Tibial artery (tissue), 4 donors: ENCODE results near the gene GAS7.

ENCODE experiments used
- DNase-seq, 2 donors: peaks; one replicate each; pipeline ENCODE4 v3.0.0-alpha.2; 2019
- H3K27ac ChIP-seq, 2 donors: fragments of 200-600 bp; sonication (generic) in 1 of 2; 1 replicate in 1 of 2; 2 replicates in 1 of 2; pipeline ENCODE4 v1.5.1; 2018 to 2019; ENCODE audit warnings: mild to moderate bottlenecking in 1 of 2
- H3K27me3 ChIP-seq, 2 donors: fragments of 200-600 bp; sonication (generic) in 1 of 2; one replicate each; pipeline versions ENCODE4 v1.5.1 to v1.6.0; 2016 to 2019
- H3K36me3 ChIP-seq, 3 donors: fragments of 200-600 bp; sonication (generic) in 2 of 3; one replicate each; pipeline ENCODE4 v1.5.1; 2016 to 2019; ENCODE audit warnings: mild to moderate bottlenecking in 2 of 3
- H3K4me1 ChIP-seq, 4 donors: fragments of 200-600 bp; sonication (generic) in 2 of 4; 1 replicate in 3 of 4; 2 replicates in 1 of 4; pipeline ENCODE4 v1.5.1; 2016 to 2019
- H3K4me3 ChIP-seq, 2 donors: fragments of 200-600 bp; sonication (generic) in 1 of 2; 1 replicate in 1 of 2; 2 replicates in 1 of 2; pipeline ENCODE4 v1.5.1; 2018 to 2019; ENCODE audit warnings: mild to moderate bottlenecking in 2 of 2
- H3K9me3 ChIP-seq, 3 donors: fragments of 200-600 bp; sonication (generic) in 1 of 3; one replicate each; pipeline ENCODE4 v1.5.1; 2016 to 2019
- intact Hi-C: fragments of 100-400 bp; cut with DNase I; formaldehyde crosslinking; loops from one replicate; pipeline ENCODE4 v1.15.0; 2023; ENCODE audit warnings: low total_unique reads
- TF ChIP-seq, protein P1 (sequence below), 2 experiments: fragments of 200-600 bp in 1 of 2; fragments of 450-650 bp in 1 of 2; IDR thresholded peaks; one replicate each; pipeline ENCODE4 v1.5.1; 2017 to 2019; ENCODE audit warnings: antibody characterized with exemption in 2 of 2, mild to moderate bottlenecking in 1 of 2, moderate library complexity in 1 of 2

The GAS7 gene

DNA sequence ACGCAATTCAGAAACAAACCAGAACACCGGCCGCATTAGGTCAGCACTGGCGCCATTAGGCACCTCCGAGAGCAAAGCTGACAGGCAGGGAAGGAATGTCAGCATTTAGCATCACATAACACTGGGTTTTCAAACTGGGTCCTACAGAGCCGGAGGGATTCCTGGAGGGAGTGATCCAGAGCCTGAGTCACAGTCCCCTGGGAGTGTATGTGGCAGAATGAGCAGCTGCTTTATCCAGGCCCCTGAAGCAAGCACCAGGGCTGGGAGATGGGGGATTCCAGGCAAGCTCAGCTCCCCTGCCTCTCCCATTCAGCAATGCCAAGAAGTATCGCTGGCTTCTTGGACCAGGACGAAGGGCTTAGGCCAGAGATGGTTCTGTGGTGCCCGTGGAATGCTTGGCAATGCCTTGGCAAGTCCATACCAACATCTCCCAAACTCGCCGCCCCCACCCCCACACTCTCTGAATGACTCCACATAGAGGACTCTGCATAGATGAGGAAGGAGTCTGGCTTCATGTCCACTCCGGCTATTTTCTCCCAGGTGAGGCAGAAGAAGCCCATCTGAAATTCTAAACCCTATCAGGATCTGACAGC, 20.4 kb downstream of the GAS7 start:
- Histone ChIP-seq H3K4me1 (peaks cover 0 to 7% (median 0%) of the 10 kb centered on the region in 4 donors), H3K27ac (no peak overlapping the region)
- DNase-seq = no peak

DNA sequence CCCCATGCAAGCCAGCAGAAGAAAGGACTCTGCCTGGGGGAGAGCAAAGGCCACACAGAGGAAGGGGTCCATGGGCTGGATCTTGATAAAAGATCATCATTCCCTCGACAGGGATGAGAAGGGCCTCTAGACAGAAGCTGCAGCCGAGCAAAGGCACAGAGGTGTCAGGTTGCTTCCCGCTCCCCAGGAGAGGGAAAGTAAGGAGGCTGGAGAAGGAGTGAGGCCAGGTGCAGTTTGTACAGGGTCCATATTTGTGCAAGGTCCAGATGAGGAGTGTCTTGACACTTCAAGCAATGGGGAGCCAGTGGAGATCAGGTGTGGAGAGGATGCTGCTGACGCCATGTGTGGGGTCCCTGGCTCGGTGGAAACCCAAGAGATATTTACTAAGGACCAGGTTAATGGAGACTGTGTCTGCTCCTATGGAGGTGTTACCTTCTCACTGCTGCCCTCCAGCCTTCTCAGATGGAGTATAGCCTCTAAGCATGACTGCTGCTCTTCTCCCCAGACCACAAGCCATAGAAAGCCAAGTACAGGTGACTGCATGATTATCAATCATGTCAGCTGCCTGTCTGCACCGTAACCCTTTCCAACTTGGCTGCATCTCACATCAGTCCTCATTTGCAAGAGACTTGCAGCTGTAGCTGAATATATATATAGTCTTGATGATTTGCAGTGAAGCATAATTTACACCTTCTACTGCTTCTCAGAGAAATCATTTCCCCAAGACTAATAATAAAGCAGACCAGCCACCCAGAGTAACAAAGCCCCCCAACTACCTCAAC, 21.1 kb downstream of the GAS7 start:
- H3K4me3 ChIP-seq = no peak overlapping the region
- intact Hi-C loops = no loop called here
- TF ChIP-seq, protein P1, sequence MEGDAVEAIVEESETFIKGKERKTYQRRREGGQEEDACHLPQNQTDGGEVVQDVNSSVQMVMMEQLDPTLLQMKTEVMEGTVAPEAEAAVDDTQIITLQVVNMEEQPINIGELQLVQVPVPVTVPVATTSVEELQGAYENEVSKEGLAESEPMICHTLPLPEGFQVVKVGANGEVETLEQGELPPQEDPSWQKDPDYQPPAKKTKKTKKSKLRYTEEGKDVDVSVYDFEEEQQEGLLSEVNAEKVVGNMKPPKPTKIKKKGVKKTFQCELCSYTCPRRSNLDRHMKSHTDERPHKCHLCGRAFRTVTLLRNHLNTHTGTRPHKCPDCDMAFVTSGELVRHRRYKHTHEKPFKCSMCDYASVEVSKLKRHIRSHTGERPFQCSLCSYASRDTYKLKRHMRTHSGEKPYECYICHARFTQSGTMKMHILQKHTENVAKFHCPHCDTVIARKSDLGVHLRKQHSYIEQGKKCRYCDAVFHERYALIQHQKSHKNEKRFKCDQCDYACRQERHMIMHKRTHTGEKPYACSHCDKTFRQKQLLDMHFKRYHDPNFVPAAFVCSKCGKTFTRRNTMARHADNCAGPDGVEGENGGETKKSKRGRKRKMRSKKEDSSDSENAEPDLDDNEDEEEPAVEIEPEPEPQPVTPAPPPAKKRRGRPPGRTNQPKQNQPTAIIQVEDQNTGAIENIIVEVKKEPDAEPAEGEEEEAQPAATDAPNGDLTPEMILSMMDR (IDR thresholded peaks at IDR 0.05) = no peak
- H3K27ac ChIP-seq = no peak overlapping the region
- no peaks in the 10 kb centered on the region for H3K36me3 ChIP-seq
- H3K27me3 ChIP-seq = no peaks in the 10 kb centered on the region
- no peak for DNase-seq
- H3K4me1 ChIP-seq = peaks cover 0 to 7% (median 0%) of the 10 kb centered on the region in 4 donors
- no peaks in the 10 kb centered on the region for H3K9me3 ChIP-seq

More for the DNA sequence above, 20.4 kb downstream of the GAS7 start:
- Histone ChIP-seq H3K9me3 (no peaks in the 10 kb centered on the region), H3K36me3 (no peaks in the 10 kb centered on the region), H3K27me3 (no peaks in the 10 kb centered on the region), H3K4me3 (no peak overlapping the region)
- TF ChIP-seq, protein P1 (IDR thresholded peaks at IDR 0.05) = no peak
- intact Hi-C loops = no loop called here

DNA sequence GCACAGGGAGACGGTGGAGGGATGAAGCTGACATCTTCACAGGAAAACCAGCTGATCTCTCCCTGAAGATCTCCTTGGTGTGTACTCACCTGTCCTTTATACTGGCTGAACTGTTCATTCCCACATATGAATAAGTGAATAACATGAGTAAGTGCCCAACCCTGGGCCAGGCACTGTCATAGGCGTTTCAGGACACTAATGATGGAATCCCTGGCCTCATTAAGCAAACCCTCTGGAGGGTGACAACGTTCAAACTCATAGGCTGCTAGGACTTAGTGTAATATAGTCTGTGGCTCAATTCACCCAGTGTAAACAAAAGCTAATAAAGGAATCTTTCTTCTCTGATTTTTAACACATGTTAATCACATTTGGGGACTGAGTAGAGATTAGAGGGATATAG, 24.5 kb downstream of the GAS7 start:
- Histone ChIP-seq H3K36me3 (no peaks in the 10 kb centered on the region), H3K4me3 (no peak overlapping the region), H3K27me3 (peaks cover 0 to 4% of the 10 kb centered on the region in 2 donors), H3K9me3 (no peaks in the 10 kb centered on the region), H3K27ac (no peak overlapping the region), H3K4me1 (peaks cover 0 to 7% (median 2%) of the 10 kb centered on the region in 4 donors)
- DNase-seq = no peak
- intact Hi-C loops = no loop called here
- TF ChIP-seq, protein P1 (IDR thresholded peaks at IDR 0.05) = no peak

DNA sequence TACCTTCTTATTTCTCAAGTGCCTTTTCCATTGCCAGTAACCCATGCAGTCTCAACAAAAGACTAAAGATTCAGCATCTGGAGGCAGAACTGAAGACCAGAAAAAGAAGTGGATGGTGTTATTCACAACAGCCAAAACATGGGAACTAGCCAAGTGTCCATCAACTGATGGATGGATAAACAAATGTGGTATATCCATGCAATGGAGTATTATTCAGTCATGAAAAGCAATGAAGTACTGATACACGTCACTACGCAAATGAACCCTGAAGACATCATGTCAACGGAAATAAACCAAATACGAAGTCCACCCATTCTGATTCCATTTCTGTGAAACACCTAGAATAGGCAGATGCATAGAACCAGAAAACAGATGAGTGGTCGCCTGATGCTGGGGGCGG, 25.6 kb downstream of the GAS7 start:
- no peak for DNase-seq
- Histone ChIP-seq H3K4me1 (peaks cover 0 to 4% (median under 1%) of the 10 kb centered on the region in 4 donors), H3K27me3 (peaks cover 0 to 4% of the 10 kb centered on the region in 2 donors), H3K9me3 (no peaks in the 10 kb centered on the region), H3K36me3 (no peaks in the 10 kb centered on the region), H3K27ac (no peak overlapping the region), H3K4me3 (no peak overlapping the region)
- TF ChIP-seq, protein P1 (IDR thresholded peaks at IDR 0.05) = no peak
- intact Hi-C loops = no loop called here

DNA sequence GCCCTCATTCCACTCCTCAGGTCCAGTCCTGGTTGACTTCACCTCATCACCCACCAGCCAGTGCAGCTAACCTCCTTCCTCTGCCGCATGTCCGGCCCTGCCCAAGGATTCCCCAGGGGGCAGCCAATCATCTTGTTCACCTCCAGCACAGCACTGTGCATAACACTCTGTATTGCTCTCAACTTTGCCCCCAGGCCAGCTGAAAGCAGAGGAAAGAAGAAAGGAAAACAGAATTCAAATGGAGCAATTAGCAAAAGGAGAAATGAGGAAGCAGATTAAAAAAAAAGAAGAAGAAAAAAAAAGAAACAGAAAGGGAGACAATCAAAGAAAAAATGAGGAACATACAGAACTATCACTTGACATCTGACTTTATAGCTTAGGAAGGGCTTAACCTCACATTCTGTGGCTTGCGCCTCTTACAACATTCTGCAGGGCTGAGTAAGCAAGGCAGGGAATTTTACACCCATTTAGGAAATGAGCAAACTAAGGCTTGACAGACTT, 26.1 kb downstream of the GAS7 start:
- Histone ChIP-seq H3K4me1 (peaks cover 0 to 4% (median 0%) of the 10 kb centered on the region in 4 donors), H3K9me3 (no peaks in the 10 kb centered on the region), H3K27me3 (peaks cover 0 to 4% of the 10 kb centered on the region in 2 donors), H3K27ac (no peak overlapping the region), H3K36me3 (no peaks in the 10 kb centered on the region), H3K4me3 (no peak overlapping the region)
- TF ChIP-seq, protein P1 (IDR thresholded peaks at IDR 0.05) = no peak
- DNase-seq = no peak
- intact Hi-C loops = no loop called here
